ENCODE results near the gene GRM4.

The GRM4 gene

GRCh38 chr6:34082348-34082747 is 63.5 kb downstream of the GRM4 start:
- no peak for DNase-seq

- no peak for DNase-seq
These were observed 65.5 kb downstream of the GRM4 start for GRCh38 chr6:34080357-34080756.

- DNase-seq: no peak
These were observed 66.0 kb downstream of the GRM4 start for GRCh38 chr6:34079899-34080298.

DNA sequence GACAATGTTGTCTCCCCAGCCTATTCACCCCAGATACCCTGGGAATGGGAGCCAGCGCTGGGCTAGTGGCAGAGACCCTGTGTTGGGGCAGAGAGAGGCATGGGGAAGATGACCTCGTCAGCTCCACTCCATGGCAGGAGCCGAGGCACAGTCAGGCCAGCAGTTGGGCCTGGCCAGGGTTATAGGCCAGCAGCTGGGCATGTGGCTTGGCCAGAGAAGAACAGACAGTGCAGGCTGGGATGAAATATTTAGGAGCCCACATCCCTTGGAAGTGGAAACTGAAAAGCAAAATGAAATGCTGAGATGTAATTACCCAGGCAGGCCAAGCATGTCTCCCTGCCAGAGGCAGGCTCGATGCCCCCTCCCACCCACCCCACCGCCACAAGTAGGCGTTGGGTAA is 70.0 kb downstream of the GRM4 start:
- no peak for DNase-seq

DNA sequence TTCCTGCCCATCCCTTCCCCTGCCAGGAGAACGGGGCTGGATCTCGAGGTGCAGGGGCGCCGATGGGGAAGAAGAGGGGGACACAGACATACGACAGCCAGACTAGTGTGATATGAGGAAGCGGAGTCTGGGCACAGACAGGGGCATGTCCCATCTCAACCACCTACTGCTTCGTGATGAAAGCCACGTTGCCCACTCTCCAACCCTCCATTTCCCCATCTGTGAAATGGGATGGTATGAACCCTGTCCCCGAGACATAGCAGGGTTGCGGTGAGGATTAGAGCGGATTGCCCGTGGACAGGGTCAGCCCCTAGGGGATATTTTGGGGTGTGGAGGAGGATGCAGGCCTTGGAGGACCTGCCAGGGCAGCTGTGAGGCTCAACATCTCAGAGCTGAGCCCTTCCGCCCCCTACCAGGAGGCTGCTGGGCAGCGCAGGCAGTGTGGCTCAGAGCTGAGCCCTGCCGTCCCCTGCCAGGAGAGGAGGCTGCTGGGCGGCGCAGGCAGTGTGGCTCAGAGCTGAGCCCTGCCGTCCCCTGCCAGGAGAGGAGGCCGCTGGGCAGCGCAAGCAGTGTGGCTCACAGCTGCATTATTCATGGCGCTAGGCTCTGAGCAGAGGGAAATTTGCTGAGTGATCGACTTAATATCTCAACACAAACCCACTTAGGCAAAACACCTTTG is 71.7 kb downstream of the GRM4 start:
- DNase-seq: no peak

- DNase-seq: no peak
These were observed 72.3 kb downstream of the GRM4 start for GRCh38 chr6:34073540-34073939.

DNA sequence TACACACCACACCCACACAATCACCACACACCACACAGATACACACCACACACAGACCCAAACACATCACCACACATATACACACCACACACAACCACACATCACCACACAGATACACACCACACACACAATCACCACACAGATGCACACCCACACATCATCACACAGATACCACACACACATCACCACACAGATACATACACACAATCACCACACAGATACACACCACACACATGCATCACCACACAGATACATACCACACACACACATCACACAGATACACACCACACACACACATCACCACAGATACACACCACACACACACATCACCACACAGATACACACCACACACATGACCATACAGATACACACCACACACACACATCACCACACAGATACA is 73.2 kb downstream of the GRM4 start:
- DNase-seq: no peak

GRCh38 chr6:34071884-34072379 is 74.0 kb downstream of the GRM4 start:
- no peak for DNase-seq

GRCh38 chr6:34071136-34071883 is 74.6 kb downstream of the GRM4 start:
- no peak for DNase-seq

GRCh38 chr6:34070315-34071135 is 75.4 kb downstream of the GRM4 start:
- DNase-seq: no peak

- peak; percentile 14 to 42 for DNase-seq
These were observed 77.3 kb downstream of the GRM4 start for GRCh38 chr6:34068462-34069044.

- peak; percentile 21 to 49 for DNase-seq
These were observed 78.1 kb downstream of the GRM4 start for GRCh38 chr6:34067814-34068213.

DNA sequence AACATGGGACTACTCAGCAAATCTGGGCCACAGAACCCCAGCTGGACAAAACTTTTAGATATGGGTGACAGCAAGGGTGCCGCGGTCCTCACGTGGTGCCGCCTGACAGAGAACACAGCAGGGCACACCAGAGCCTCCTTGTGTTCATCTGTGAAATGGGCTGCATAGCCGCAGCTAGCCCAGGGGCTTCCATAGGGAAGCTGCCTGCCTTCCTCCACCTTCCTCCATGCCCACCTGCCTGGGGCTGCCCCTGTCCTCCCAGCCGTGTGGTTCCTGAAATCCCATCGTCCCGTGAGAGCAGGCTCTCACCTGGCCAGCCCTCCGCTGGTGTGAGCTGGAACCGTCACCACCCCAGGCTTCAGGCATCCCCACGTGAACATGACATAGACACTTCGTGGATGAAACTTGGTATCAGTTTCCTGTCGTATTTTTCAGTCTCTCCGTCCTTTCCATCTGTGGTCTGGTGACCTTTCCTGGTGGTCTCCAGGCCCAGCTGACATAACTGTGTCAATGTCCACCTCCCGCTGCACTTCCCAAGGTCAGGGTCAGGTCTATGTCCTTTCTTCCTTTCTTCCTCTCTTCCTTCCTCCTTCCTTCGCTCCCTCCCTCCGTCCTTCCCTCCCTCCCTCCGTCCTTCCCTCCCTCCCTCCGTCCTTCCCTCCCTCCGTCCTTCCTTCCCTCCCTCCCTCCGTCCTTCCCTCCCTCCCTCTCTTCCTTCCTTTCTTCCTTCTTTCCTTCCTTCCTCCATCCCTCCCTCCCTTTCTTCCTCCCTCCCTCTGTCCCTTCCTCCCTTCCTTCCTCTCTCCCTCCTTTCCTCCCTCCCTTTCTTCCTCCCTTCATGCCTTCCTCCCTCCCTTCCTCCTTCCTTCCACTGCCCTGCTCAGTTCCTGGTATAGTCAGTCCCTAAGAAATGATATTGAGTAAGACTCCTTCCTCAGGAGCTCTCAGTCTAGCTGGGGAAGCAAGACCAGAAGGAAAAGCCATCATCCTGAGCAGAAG is 78.8 kb downstream of the GRM4 start:
- DNase-seq: no peak

DNA sequence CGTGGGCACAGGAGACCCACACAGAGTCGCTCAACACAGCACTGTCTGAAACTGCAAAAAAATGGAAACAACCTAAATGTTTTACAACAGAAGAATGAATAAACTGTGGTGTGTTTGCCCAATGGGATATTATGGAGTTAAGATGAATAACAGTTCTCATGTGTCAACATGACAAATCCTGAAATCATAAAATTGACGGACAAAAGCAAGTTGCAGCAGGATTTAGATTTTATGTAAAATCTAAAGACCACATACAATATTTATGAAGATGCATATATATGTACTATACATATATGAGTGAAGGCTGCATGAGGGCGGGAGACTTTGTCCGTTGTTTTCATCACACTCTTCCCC is 79.7 kb downstream of the GRM4 start:
- DNase-seq: no peak

DNA sequence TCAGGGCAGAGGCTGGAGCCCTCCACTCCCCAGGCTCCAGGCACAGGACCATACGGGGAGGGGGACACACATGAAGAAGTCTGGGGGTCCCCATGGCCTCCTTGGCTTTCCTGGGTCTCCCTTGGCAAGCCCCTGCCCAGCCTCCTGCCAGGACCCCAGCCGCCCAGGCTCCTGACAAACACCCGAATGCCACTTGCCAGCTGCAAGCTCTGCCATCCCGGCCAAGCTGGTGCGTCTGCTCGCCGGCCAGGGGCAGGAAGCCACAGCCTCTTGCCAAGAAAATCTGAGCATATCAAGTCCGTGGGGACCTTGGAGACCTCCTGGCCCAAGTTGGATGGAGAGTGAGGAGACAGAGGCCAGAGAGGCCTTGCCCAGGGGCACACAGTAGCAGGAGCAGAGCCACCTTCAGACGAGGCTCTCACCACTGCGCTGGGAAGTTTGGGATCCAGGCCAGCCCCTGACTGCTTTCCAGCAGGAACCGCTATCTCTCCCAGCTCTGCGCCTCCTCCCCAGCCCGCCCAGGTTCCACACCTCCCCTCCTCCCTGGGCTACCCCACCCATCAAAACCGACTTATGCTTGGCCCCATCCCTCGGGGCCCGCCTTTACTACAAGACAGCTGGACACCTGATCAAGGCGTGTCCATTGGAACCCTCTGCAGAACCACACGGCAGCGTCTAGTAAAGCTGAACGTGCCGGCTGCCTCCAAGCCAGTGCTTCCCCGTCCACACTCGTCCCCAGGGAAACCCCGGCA is 80.2 kb downstream of the GRM4 start:
- DNase-seq: peak in 1 of 2 experiments; percentile 27

- no peak for DNase-seq
These were observed 81.2 kb downstream of the GRM4 start for GRCh38 chr6:34064675-34065074.

- no peak for DNase-seq
These were observed 82.2 kb downstream of the GRM4 start for GRCh38 chr6:34063651-34064050.

DNA sequence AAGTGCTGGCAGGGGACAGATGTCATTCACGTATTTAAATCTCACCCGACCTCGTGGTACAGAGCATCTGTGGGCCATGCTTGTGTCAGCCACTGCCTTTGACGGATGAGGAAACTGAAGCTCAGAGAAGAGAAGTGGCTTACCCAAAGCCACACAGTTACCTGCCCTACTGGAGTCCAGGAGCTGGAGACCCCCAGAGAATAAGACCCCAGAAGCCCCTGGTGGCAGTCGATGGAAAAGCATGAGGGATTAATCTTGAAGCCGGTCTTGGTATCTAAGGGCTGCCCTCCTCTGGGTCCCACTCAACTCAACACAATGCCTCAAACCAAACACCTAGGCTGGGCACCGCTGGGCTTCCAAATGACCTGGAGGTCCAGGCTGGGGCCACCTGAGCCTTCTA is 83.1 kb downstream of the GRM4 start:
- no peak for DNase-seq

GRCh38 chr6:34062156-34062555 is 83.7 kb downstream of the GRM4 start:
- DNase-seq: no peak

- no peak for DNase-seq
These were observed 84.5 kb downstream of the GRM4 start for GRCh38 chr6:34061348-34061747.

- no peak for DNase-seq
These were observed 86.0 kb downstream of the GRM4 start for GRCh38 chr6:34059914-34060313.

Data from NCI-H187 (cell line).